GM19025 (cell line): ENCODE data around the gene MICA.
"Not testable (repeated sequence)": the region's sequence is repeated elsewhere in the genome, so short reads cannot be mapped to it uniquely, and the experiment has no call there.

Experiments
- ATAC-seq: cut with Tn5 transposase; IDR thresholded peaks from one replicate; pipeline ENCODE4 v1.9.1; 2021; ENCODE audit warnings: mild to moderate bottlenecking, low read depth, moderate library complexity; ENCODE audit not compliant: unreplicated experiment

Gene MICA

DNA sequence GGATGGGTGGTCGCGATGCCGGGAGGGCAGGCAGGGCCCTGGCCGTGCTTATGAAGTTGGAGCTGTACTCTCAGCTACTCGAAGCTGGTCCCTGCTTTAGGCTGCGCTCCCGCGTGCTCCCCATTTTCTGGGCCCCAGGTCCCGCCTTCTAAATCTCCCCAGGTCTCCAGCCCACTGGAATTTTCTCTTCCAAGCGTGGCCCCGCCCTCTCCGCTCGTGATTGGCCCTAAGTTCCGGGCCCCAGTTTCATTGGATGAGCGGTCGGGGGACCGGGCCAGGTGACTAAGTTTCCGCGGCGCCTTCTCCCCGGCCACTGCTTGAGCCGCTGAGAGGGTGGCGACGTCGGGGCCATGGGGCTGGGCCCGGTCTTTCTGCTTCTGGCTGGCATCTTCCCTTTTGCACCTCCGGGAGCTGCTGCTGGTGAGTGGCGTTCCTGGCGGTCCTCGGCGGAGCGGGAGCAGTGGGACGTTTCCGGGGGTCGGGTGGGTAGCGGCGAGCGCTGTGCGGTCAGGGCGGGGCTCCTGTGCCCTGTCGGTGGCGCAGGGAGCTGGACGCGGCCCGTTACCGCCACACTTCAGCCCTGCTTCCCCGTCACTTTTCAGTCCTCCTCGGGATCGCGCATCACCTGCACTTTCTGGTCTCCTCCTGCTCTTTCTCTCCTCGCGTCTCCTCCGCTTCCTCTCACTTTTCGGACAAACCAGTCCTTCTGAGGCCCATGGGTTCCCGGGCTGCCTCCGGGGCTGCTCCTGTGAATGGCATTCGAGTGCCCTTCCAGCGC is at the start of gene MICA:
Gene MICA, plus strand, starts transcription at position 313 of the 778 bp plus-strand sequence. Its CDS starts 38 bp downstream, at position 351.
- ATAC-seq: peak; percentile 63

DNA sequence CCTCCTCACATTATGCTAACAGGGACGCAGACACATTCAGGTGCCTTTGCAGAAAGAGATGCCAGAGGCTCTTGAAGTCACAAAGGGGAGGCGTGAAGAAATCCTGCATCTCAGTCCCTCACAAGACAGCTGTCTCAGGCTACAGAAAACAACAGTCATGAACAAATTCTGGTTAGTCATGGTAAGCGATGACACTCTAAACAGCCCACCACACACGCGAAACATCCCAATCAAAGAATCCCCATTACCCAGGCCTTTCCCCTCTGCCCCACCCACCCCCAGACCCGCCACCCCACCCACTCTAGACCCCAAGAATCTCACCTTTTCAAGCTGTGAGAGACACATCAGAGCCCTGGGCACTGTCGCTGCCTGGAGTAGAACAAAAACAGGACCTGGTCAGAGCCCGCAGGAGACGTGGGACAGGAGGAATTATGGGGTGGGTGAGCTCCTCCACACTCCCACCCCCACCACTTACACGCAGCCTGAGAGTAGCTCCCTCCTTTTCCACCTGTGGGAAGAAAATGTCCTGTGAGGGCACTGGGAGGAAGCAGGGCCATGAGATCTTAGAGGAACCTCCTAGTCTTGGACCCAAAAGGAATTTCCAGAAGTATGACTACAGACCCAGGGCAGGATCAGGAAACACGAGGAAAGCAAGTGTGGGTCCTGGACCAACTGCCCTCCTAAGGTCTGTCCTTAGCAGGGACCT is 49.1 kb upstream of the MICA start:
- no peak for ATAC-seq

DNA sequence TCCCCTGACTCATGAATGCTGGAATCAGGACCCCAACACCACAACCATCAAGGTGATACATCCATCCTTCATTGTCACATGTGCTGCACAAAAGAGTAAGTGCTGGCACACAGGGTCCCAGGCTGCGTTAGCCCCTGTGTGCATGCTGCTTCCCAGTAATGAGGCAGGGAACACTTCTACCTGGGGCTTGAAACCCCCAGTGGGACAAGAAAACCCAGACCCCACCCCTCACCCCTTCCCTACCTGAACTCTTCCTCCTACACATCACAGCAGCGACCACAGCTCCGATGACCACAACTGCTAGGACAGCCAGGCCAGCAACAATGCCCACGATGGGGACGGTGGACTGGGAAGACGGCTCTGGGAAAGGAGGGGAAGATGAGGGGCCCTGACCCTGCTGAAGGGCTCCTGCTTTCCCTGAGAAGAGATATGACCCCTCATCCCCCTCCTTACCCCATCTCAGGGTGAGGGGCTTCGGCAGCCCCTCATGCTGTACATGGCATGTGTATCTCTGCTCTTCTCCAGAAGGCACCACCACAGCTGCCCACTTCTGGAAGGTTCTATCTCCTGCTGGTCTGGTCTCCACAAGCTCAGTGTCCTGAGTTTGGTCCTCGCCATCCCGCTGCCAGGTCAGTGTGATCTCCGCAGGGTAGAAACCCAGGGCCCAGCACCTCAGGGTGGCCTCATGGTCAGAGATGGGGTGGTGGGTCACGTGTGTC is 48.4 kb upstream of the MICA start:
- no peak for ATAC-seq

DNA sequence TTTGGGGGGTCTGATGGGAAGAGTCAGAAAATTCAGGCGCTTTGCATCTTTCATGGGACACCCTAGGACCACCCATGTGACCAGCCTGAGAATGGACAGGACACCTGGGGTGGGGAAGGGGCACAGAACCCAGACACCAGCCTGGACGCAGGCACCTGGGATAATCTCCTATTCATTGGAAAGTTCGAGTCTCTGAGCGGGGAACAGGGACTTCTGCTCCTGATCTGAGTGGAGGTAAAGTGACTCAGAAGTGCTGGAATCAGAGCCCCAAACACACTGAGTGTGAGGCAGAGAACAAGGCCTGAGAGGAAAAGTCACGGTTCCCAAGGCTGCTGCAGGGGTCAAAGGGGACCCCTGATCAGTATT is 47.8 kb upstream of the MICA start:
- ATAC-seq: no peak

DNA sequence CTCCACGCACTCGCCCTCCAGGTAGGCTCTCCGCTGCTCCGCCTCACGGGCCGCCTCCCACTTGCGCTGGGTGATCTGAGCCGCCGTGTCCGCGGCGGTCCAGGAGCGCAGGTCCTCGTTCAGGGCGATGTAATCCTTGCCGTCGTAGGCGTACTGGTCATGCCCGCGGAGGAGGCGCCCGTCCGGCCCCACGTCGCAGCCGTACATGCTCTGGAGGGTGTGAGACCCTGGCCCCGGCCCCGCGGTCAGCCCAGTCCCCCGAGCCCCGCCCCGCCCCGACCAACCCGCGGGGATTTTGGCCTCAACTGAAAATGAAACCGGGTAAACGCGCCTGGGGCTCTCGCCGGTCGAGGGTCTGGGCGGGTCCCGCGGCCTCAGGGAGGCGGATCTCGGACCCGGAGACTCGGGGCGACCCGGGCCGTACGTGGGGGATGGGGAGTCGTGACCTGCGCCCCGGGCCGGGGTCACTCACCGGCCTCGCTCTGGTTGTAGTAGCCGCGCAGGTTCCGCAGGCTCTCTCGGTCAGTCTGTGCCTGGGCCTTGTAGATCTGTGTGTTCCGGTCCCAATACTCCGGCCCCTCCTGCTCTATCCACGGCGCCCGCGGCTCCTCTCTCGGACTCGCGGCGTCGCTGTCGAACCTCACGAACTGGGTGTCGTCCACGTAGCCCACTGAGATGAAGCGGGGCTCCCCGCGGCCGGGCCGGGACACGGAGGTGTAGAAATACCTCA is 47.0 kb upstream of the MICA start:
- no peak for ATAC-seq

DNA sequence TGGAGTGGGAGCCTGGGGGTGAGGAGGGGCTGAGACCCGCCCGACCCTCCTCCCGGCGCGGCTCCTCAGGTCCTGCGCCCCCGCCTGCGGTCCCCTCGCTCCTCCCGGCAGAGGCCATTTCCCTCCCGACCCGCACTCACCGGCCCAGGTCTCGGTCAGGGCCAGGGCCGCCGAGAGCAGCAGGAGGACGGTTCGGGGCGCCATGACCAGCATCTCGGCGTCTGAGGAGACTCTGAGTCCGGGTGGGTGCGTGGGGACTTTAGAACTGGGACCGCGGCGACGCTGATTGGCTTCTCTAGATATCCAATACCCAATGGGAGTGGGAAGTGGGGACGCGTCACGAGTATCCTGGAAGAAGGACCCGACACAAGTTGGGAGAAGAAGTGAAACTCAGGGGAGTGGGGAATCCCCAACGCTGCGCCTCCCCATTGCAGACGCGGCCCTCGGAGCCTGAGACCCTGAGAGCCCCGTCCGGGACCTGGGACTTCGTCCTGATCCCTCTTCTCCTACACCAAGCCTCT is 46.4 kb upstream of the MICA start, which contains the start of gene HLA-B:
Gene HLA-B, minus strand, starts transcription at position 234 of the 521 bp plus-strand sequence. Its CDS starts 21 bp downstream, at position 213.
- ATAC-seq: peak; percentile 82

DNA sequence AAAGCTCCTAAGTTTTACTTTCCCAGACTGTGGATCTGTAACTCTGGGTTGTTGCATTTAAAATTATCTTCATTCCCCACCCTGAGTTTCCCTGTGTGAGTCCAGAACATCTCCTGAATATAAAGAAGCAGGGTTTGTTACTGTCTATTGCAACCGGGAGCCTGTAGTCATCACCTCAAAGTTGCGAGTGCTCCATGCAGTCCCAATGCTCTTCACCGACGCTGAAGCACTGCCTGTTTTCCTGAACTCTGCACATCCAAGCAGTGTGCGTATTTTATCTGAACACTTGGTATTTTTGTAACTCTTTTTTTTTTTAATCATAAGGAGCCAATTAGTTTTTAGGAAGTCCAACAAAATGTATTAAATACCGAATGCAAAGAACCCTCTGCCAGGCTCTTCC is 45.5 kb upstream of the MICA start:
- ATAC-seq: no peak

DNA sequence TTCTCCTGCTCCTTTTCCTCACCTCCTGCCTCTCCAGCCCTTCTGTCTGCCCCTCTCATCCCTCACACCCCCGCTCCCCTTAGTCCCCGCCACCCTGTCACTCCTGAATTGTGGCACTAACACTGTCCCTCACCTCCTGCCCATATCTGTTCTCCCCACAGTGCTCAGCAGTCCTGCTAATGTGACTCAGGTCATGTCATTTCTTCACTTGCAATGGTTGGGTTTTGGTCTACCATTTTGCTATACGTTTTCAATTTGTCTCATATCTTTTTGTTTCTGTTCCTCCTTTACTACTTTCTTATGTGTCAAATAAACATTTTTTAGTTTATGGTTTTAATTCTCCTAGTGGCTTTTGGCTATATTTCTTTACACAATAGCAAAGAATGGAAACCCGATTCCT is 45.1 kb upstream of the MICA start:
- ATAC-seq: no peak

DNA sequence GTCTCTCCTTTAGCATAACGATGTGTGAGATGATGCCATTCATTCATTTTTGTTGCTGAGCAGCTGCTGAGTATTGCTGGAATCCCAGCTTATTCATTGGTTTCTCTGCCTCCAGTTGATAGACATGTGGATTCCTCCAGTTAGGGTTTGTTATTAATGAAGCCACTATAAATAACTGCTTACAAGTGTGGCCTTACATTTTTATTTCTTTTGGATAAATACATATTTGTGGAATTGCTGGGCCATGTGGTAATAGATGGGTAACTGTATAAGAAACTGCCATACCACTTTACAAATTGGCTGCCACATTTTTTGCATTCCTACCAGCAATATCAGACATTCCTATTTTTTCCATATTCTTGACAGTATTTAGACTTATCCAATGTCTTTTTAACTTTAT is 43.8 kb upstream of the MICA start:
- no peak for ATAC-seq

DNA sequence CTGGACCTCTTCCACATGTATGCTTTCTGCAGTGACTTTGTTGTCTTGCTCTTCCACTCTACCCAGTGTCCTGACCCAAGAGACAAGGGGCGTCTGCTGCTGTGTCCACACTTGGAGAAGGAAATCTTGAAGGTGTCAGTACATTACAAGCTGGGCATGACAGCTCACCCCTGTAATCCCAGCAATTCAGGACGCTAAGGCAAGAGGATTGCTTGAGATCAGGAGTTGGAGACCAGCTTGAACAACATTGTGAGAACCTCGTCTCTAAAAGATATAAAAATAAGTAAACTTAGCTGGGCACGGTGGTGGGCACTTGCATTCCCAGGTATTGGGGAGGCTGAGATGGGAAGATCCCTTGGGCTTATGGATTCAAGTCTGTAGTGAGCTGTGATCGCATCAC is 40.6 kb upstream of the MICA start:
- ATAC-seq: no peak

DNA sequence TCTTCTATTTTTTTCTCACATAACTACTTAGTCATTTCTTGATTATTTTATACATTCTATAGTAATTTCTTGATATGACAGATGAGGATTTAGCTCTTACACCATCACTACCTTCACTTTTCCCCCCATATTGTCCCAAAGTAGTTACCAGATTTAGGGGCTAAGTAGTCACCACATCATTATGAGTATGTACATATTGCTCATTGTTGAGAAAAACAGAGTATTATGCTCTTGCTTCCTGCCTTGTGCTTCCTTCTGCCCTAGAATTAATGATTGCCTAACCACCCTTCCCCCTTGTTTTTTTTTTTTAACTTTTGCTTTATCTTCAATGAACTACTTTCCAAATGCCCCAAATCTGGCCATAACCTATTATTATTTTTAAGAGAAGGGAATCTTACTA is 39.6 kb upstream of the MICA start:
- ATAC-seq: no peak

DNA sequence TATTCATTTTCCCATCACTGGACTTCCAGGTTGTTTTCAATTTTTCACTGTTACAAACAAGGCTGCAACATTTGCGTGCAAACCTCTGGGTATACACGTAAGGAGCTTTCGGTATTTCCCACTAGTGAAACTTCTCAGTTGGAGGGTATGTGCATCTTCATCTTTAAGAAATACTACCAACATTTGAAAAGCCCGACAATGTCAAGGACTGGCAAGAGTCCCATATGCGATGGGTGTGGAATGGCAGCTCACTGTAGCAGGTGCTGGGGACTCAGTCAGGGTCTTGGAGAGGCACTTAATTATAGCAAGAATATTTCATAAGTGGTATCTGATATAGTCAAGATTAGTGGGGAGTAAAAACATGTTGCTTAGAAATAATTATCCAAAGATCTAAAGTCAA is 37.5 kb upstream of the MICA start:
- ATAC-seq: no peak

DNA sequence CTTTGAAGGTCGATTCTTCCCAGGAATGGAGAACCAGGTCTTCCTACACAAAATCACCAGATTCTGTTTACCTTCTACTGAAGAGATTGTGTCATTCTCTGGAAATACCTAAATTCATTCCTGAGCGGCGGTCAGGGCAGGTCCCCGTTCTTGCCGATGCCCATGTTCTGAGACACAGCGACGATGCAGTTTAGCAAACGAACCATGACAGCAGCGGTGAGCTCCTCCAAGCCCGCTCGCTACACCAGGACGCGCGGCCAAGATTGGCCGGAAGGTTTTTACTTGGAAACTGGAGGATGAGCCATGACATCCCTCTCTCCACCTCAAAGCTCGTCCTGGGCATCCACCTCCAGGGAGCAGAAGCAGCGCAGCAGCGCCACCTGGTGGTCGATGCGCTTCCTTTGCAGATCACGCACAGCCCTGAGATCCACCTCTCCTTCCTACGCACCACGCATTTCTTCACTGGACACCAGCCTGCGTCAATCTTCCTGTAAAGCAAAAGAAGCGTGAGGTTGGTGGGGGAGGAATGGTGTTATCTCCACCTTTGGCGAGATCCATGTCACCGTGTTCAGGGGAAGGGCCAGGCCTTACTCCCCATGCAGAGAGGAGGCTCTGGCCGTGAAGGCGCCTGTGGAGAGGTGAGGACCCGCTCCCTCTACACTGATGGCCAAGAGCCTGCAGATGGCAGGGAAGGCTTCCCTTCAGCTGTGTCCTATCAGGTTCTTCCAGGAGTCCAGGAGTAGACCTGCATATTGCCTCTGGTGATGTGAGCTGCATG is 36.5 kb upstream of the MICA start:
- peak; percentile 67 for ATAC-seq

DNA sequence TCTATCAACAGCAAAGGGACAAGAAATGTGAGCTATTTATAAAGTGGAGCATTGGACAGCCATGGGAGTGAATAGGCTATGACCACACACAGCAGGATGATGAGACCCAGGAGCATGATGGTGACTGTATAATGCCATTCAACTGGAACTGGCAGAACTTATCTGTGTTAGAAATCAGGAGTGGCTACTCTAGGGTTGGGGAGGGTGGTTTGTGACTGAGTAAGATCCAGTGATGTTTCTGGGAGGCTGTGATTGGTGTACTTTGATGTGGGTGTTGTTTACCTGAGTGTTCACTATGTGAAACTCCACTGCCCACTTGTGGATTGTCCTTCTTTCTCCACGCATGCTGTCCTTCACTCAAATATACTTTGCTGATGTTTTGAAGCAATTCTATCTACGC is 34.9 kb upstream of the MICA start:
- no peak for ATAC-seq

DNA sequence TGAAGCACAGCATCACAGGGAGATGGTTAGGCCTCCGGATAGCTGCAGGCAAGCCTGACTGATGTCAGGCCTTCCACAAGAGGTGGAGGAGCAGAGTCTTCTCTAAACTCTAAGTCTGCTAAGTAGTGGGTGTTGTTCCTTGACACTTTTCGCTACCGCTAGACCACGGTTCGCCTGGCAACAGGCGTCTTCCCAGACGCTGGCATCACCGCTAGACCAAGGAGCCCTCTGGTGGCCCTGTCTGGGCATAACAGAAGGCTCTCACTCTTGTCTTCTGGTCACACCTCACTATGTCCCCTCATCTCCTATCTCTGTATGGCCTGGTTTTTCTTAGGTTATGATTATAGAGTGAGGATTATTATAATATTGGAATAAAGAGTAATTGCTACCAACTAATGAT is 29.3 kb upstream of the MICA start:
- ATAC-seq: not testable (repeated sequence)

DNA sequence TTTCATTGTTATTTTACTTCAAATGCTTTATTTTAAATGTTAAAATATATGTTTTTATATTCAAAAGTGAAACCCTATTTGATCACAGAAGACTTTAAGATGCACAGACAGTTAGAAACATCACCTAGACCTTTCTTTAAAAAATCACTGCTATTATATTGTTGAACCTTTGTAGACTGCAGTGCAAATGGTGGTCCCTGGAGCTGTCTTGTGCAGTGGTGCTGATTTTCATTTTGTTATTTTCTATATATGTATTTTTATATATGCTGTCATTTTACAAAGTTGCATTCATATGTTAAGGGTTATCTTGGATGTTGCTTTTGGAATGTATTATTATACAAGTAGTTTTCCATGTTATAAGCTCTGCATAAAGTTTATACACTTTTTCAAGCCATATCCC is 27.7 kb upstream of the MICA start:
- ATAC-seq: no peak

DNA sequence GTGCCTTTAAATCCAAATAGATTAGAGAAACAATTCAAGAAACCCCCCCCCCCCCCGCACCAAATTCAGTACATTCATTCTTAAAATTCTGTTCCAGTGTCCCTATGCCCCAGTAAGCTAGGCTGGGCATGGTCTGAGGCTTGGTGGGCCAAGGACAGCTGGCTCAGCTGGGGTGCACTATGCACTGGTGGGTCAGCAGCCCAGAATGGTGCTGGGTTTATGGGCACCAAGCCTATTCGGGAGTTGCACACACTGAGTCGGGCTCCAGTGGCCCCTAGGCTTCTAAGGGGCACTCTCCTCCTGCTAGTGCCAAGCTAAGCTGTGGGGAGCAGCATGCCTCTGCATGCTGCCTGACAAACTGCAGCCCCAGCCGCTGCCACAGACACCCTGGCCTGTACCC is 26.4 kb upstream of the MICA start:
- ATAC-seq: no peak

DNA sequence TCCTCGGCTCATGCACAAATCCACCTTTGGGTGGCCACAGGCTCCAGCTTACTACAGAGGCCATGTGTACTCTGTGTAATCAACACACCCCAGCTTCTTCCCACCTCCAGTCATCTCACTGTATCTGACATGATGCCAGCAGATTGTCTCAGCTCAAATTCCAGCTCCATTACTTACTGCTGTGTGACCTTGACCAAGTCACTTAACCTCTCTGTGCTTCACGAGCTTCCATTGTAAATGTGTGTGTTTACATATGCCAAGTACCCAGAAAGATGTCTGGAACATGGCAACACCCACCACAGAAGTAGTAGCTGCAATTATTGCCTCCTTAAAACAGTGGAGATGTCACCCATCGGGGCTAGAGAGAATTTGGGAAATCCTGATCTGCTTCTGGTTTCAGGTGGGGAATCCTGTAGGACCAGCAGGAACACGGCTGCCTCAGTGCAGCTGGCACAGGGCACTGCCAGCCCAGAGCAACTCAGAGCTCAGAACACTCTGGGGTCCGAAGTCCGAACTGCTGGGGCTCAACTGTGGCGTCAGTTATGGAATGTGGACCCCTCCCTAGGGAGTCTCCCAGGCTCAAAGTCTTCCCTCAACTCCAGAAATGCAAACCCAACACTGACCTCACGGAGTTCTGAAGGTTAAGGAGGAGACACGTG is 25.2 kb upstream of the MICA start:
- no peak for ATAC-seq

DNA sequence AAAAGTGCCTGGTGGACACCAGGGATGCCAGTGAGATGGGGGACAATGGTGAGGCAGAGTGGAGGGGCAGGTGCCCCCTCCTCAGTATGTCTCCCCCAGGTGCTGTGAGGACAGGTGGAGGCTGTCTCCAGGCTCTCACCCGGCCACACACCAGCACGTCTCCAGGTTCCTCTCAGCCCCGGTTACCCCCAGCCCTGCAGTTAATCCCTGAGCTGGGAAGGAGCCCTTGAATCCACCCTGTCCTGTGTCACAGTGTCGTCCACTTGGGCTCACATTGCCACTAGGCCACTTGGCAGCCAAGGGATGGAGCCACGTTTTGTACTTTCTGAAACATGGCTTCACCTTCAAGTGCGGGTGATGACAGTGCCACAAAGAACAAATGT is 24.7 kb upstream of the MICA start:
- ATAC-seq: no peak
